ENCODE results near the gene BAZ2B. TPM values are rescaled to one million over a fixed set of nuclear protein-coding genes. Genes with fewer than 3 reads are reported as not detected.

The BAZ2B gene
- total and polyA plus RNA-seq, 9 of the 15 experiments (the other 6 are each of a cell fraction or from before 2014, with no cell fraction given) = 7.5 to 38.6 (median 19.8) TPM

DNA sequence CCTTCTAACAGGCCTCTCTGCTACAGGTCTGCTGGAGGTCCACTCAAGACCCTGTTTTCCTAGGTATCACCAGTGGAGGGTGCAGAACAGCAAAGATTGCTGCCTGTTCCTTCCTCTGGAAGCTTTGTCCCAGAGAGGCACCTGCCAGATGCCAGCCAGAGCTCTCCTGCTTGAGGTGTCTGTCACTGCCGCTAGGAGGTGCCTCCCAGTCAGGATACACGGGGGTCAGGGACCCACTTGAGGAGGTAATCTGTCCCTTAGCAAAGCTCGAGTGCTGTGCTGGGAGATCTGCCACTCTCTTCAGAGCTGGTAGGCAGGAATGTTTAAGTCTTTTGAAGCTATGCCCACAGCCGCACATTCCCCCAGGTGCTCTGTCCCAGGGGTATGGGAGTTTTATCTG is 140.6 kb downstream of the BAZ2B start:
- WGBS (ENCODE audit: insufficient coverage, low coverage, missing lambda C conversion rate) = 76% methylated on average over 4 of the region's 4 CpGs
- Histone ChIP-seq H3K79me2 (ENCODE audit: control insufficient read depth, insufficient read depth, low read length) (no peaks in the 10 kb centered on the region), H3K9me3 (replicated peaks; ENCODE audit: control insufficient read depth, insufficient read depth, low read depth, low read length) (no peaks in the 10 kb centered on the region), H3K36me3 (ENCODE audit: control insufficient read depth, insufficient read depth, low read length) (no peaks in the 10 kb centered on the region), H3K27ac (ENCODE audit: extremely low read depth, low read depth, low read length) (no peak overlapping the region), H3K4me3 (no peak overlapping the region), H4K20me1 (replicated peaks; ENCODE audit: control insufficient read depth, insufficient read depth, low read length) (no peaks in the 10 kb centered on the region), H2AFZ (ENCODE audit: low read depth, low read length) (no peak overlapping the region), H3K4me2 (ENCODE audit: insufficient read depth, low read length) (no peak overlapping the region), H3K4me1 (replicated peaks in 1 of 2; ENCODE audit: control insufficient read depth in 2 of 2, insufficient read depth in 2 of 2, low read length in 2 of 2) (no peaks in the 10 kb centered on the region), H3K27me3 (ENCODE audit: control insufficient read depth in 2 of 2, insufficient read depth in 2 of 2, low read length in 2 of 2) (no peaks in the 10 kb centered on the region), H3K9ac (ENCODE audit: insufficient read depth in 1 of 2, low read depth in 2 of 2, low read length in 2 of 2) (no peak overlapping the region), H3K9me1 (ENCODE audit: control insufficient read depth, insufficient read depth, low read length) (no peaks in the 10 kb centered on the region)
- DNase-seq (ENCODE audit: extremely low read depth in 1 of 4, low spot score in 3 of 4) = no peak
- no TSS peak for BruUV-seq (replicated peaks)
- ChIA-PET POLR2A (interaction anchor here (1.0 kb wide), 1 partner anchor 12 kb away, joined by 5 read pairs; no protein-coding TSS in a partner anchor), CTCF (ENCODE audit: low intra/inter-chr PET ratio) (no interaction called here)
- no peak for FAIRE-seq
- intact Hi-C loops (cut with micrococcal nuclease) = no loop called here
- in situ Hi-C loops (cut with MboI) = no loop called here
- TF ChIP-seq NFXL1 (CRISPR knock-in tag; IDR thresholded peaks at IDR 0.05) (no peak), ZNF431 (CRISPR knock-in tag; IDR thresholded peaks at IDR 0.05) (no peak), CBX8 (IDR thresholded peaks at IDR 0.05; ENCODE audit: borderline replicate concordance, extremely low read depth, low read depth, low read length, poor library complexity, severe bottlenecking) (no peak), ZFX (CRISPR knock-in tag; IDR thresholded peaks at IDR 0.05) (no peak), TEAD1 (CRISPR knock-in tag; IDR thresholded peaks at IDR 0.05) (no peak)
- TF ChIP-seq, protein P1, sequence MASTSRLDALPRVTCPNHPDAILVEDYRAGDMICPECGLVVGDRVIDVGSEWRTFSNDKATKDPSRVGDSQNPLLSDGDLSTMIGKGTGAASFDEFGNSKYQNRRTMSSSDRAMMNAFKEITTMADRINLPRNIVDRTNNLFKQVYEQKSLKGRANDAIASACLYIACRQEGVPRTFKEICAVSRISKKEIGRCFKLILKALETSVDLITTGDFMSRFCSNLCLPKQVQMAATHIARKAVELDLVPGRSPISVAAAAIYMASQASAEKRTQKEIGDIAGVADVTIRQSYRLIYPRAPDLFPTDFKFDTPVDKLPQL (IDR thresholded peaks at IDR 0.05; ENCODE audit: extremely low read depth, insufficient read length) = no peak
- ATAC-seq = no peak

Measured in K562 (cell line).